HEK293T (cell line): ENCODE measurements around the gene CYP21A2.

Experiments used
- BHLHE40 ChIP-seq: fragments of 450-650 bp; IDR thresholded peaks from 2 replicates; pipeline ENCODE4 v1.6.1; 2016; ENCODE audit warnings: mild to moderate bottlenecking, moderate library complexity, borderline replicate concordance
- FOXA1 ChIP-seq: fragments of 450-650 bp; IDR thresholded peaks from 2 replicates; pipeline ENCODE4 v1.6.1; 2016; ENCODE audit warnings: mild to moderate bottlenecking
- FOXK2 ChIP-seq: fragments of 450-650 bp; IDR thresholded peaks from 2 replicates; pipeline ENCODE4 v1.6.1; 2016; ENCODE audit warnings: mild to moderate bottlenecking
- FOXM1 ChIP-seq: fragments of 450-650 bp; IDR thresholded peaks from 2 replicates; pipeline ENCODE4 v1.6.1; 2017; ENCODE audit warnings: mild to moderate bottlenecking, borderline replicate concordance
- L3MBTL2 ChIP-seq: fragments of 450-650 bp; conservative IDR thresholded peaks from 2 replicates; pipeline ENCODE4 v1.6.1; 2016; ENCODE audit warnings: mild to moderate bottlenecking
- NFRKB ChIP-seq: fragments of 450-650 bp; IDR thresholded peaks from 2 replicates; pipeline ENCODE4 v1.6.1; 2016; ENCODE audit warnings: mild to moderate bottlenecking, moderate library complexity
- SP1 ChIP-seq: fragments of 450-650 bp; IDR thresholded peaks from 2 replicates; pipeline ENCODE4 v1.6.1; 2017
- SUZ12 ChIP-seq: fragments of 450-650 bp; IDR thresholded peaks from 2 replicates; pipeline ENCODE4 v1.6.1; 2016; ENCODE audit warnings: mild to moderate bottlenecking
- TARDBP ChIP-seq: fragments of 450-650 bp; IDR thresholded peaks from 2 replicates; pipeline ENCODE4 v1.6.1; 2016
- TF ChIP-seq, protein P1 (sequence below): fragments of 450-650 bp; IDR thresholded peaks from 2 replicates; pipeline ENCODE4 v1.6.1; 2016

DNA sequence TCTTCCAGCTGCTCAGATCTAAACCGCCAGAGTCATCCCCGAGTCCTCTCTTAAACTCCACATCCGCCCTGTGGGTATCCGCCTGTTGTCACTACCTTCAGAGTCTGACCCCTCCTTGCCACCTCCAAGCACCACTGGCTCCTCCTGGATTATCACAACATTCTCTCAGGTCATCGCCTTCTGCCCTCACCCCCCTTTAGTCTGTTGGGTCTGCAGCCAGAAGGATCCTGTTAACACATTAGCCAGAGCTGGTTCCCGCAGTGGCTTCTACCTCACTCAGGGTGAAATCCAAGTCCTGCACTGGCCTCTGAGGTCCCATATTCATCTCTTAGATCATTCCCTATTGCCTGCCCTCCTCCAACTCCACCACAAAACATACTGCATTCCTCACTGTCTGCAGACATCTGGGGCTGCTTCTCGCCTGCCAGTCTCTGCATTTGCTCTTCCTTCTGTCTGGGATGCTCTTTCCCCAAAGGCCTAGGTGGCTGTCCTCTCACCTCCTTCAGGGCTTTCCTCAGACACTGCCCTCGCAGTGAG lies 36.8 kb downstream of the CYP21A2 start:
- TF ChIP-seq SP1 = no peak
- TF ChIP-seq FOXA1 = no peak
- no peak for TF ChIP-seq FOXM1
- TF ChIP-seq, protein P1, sequence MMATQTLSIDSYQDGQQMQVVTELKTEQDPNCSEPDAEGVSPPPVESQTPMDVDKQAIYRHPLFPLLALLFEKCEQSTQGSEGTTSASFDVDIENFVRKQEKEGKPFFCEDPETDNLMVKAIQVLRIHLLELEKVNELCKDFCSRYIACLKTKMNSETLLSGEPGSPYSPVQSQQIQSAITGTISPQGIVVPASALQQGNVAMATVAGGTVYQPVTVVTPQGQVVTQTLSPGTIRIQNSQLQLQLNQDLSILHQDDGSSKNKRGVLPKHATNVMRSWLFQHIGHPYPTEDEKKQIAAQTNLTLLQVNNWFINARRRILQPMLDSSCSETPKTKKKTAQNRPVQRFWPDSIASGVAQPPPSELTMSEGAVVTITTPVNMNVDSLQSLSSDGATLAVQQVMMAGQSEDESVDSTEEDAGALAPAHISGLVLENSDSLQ = no peak
- no peak for TF ChIP-seq NFRKB
- TF ChIP-seq TARDBP = no peak
- TF ChIP-seq SUZ12 = no peak
- TF ChIP-seq BHLHE40 = no peak
- TF ChIP-seq FOXK2 = no peak
- no peak for TF ChIP-seq L3MBTL2
